Endothelial cell of umbilical vein (primary cell): ENCODE measurements around the gene CHD5. TPM values are rescaled to one million over a fixed set of nuclear protein-coding genes. Genes with fewer than 3 reads are reported as not detected.

Source experiments
- BruUV-seq: library from RNA; stranded (reverse); fragments of 400-500 nt; replicated peaks from 2 replicates; lab custom pipeline; 2021; lab: Mats Ljungman, UMichigan
- CTCF ChIA-PET: fragments of 300-600, 350-600 bp; sonication (Branson Sonifier 250); formaldehyde crosslinking; loops from one replicate; lab custom pipeline; 2021; ENCODE audit warnings: antibody characterized with exemption, inconsistent platforms; lab: Charles Lee
- POLR2A ChIA-PET: fragments of 300-600, 350-600 bp; sonication (Branson Sonifier 250); formaldehyde crosslinking; loops from one replicate; lab custom pipeline; 2021; ENCODE audit warnings: antibody characterized with exemption, inconsistent platforms; lab: Charles Lee
- DNase-seq: peaks from one replicate; pipeline ENCODE4 v3.0.0-alpha.2; 2011; ENCODE audit warnings: low read depth, low spot score
- FAIRE-seq: peaks from 2 replicates; lab custom pipeline; 2011; peaks lifted over from hg19 to GRCh38; lab: Jason Lieb, UNC
- H2AFZ ChIP-seq: 2 replicates; pipeline ENCODE4 v1.6.0; 2012; ENCODE audit warnings: low read depth, low read length, control low read depth, inconsistent platforms
- H3K27ac ChIP-seq: 2 replicates; pipeline ENCODE4 v1.5.1; 2011; ENCODE audit warnings: low read depth, mild to moderate bottlenecking, control low read depth, low read length, moderate library complexity; ENCODE audit not compliant: insufficient read depth
- H3K27me3 ChIP-seq, 2 experiments: 2 replicates each; pipeline versions ENCODE4 v1.6.0 to v1.6.1; 2011; ENCODE audit warnings: low read length in 2 of 2, mixed read lengths in 1 of 2; ENCODE audit not compliant: control insufficient read depth in 2 of 2, insufficient read depth in 2 of 2
- H3K36me3 ChIP-seq, 2 experiments: 2 replicates in 1 of 2; 3 replicates in 1 of 2; pipeline ENCODE4 v1.5.1; 2011; ENCODE audit warnings: low read length in 2 of 2, mild to moderate bottlenecking in 1 of 2, moderate library complexity in 1 of 2; ENCODE audit not compliant: control insufficient read depth in 2 of 2, insufficient read depth in 2 of 2; ENCODE audit errors: extremely low read depth in 1 of 2
- H3K4me1 ChIP-seq: 3 replicates; pipeline ENCODE4 v1.5.1; 2011; ENCODE audit warnings: mild to moderate bottlenecking, low read length; ENCODE audit not compliant: control insufficient read depth, insufficient read depth; ENCODE audit errors: extremely low read depth
- H3K4me2 ChIP-seq: 2 replicates; pipeline ENCODE4 v1.6.1; 2011; ENCODE audit warnings: low read length, control low read depth, mixed read lengths; ENCODE audit not compliant: insufficient read depth
- H3K4me3 ChIP-seq, 3 experiments: fragments of 200-600 bp in 1 of 3; sonication (generic), shearing (Covaris generic) in 1 of 3; replicated peaks in 1 of 3; 2 replicates each; pipeline ENCODE4 v1.5.1; 2011 to 2016; ENCODE audit warnings: control low read depth in 3 of 3, low read length in 3 of 3, mild to moderate bottlenecking in 2 of 3, inconsistent platforms in 1 of 3, low read depth in 1 of 3, moderate library complexity in 1 of 3; ENCODE audit not compliant: insufficient read depth in 1 of 3
- H3K79me2 ChIP-seq: 2 replicates; pipeline ENCODE4 v1.6.0; 2012; ENCODE audit warnings: low read length, inconsistent platforms; ENCODE audit not compliant: control insufficient read depth, insufficient read depth
- H3K9ac ChIP-seq: replicated peaks from 2 replicates; pipeline ENCODE3; 2011; ENCODE audit warnings: low read length, control low read depth; ENCODE audit not compliant: insufficient read depth; ENCODE audit errors: extremely low read depth
- H3K9me1 ChIP-seq: replicated peaks from 3 replicates; pipeline ENCODE4 v1.6.0; 2011; ENCODE audit warnings: mild to moderate bottlenecking, low read length; ENCODE audit not compliant: control insufficient read depth, insufficient read depth; ENCODE audit errors: extremely low read depth
- H3K9me3 ChIP-seq: replicated peaks from 2 replicates; pipeline ENCODE4 v1.5.1; 2012; ENCODE audit warnings: low read length, inconsistent platforms; ENCODE audit not compliant: control insufficient read depth, insufficient read depth
- H4K20me1 ChIP-seq: replicated peaks from 2 replicates; pipeline ENCODE3; 2011; ENCODE audit warnings: mild to moderate bottlenecking, low read length; ENCODE audit not compliant: control insufficient read depth, insufficient read depth; ENCODE audit errors: extremely low read depth
- EZH2 ChIP-seq: IDR thresholded peaks from 2 replicates; pipeline ENCODE4 v1.6.1; 2012; ENCODE audit warnings: borderline replicate concordance, low read depth, mild to moderate bottlenecking, moderate library complexity, low read length, inconsistent platforms; ENCODE audit not compliant: severe bottlenecking
- FOS ChIP-seq: IDR thresholded peaks from 2 replicates; pipeline ENCODE4 v1.6.1; 2011; ENCODE audit warnings: mild to moderate bottlenecking, low read length, moderate library complexity, borderline replicate concordance; ENCODE audit not compliant: insufficient read depth
- GATA2 ChIP-seq: IDR thresholded peaks from 2 replicates; pipeline ENCODE4 v1.7.0; 2011; ENCODE audit warnings: low read depth, mild to moderate bottlenecking, moderate library complexity, mixed read lengths, low read length; ENCODE audit not compliant: insufficient read length, insufficient read depth
- JUN ChIP-seq: IDR thresholded peaks from 2 replicates; pipeline ENCODE4 v1.6.1; 2011; ENCODE audit warnings: borderline replicate concordance, low read depth; ENCODE audit not compliant: insufficient read length, insufficient read depth
- MAX ChIP-seq: IDR thresholded peaks from 2 replicates; pipeline ENCODE4 v1.6.1; 2011; ENCODE audit not compliant: insufficient read depth, insufficient read length
- MYC ChIP-seq: IDR thresholded peaks from one replicate; pipeline ENCODE4 v1.6.1; 2011; ENCODE audit warnings: mild to moderate bottlenecking, low read depth, low read length
- POLR2A ChIP-seq: IDR thresholded peaks from 2 replicates; pipeline ENCODE4 v1.6.1; 2012; ENCODE audit warnings: low read depth, mild to moderate bottlenecking, control low read depth, low read length
- POLR2AphosphoS5 ChIP-seq: IDR thresholded peaks from 2 replicates; pipeline ENCODE4 v1.6.1; 2012; ENCODE audit warnings: low read depth, mild to moderate bottlenecking, control low read depth, low read length, moderate library complexity; ENCODE audit not compliant: insufficient read depth
- dilution Hi-C: fragments of 300-500 bp; cut with MboI; formaldehyde crosslinking; loops from one replicate; pipeline ENCODE4 v1.15.0; 2019; ENCODE audit warnings: low sequenced_read_pairs; ENCODE audit not compliant: extremely low pct_ligation_motif_present
- intact Hi-C: fragments of 100-400 bp; cut with micrococcal nuclease; formaldehyde crosslinking; loops from one replicate; pipeline ENCODE4 v1.10.0; 2022
- polyA plus RNA-seq, 4 experiments: library from polyadenylated mRNA; depleted of rRNA in 3 of 4; stranded (reverse) in 3 of 4; unstranded in 1 of 4; fragments of >200 nt; gene quantifications; 2 replicates each; pipeline versions ENCODE4 v1.2.1 to v1.2.3, GENCODE V29; 2011 to 2012; ENCODE audit warnings: missing spikeins in 1 of 4
- total RNA-seq: library from RNA; stranded (reverse); gene quantifications from 2 replicates; pipeline ENCODE4 v1.2.3, GENCODE V29; 2021
- TF ChIP-seq, protein P1 (sequence below), 2 donors: IDR thresholded peaks; 1 replicate in 1 of 2; 2 replicates in 1 of 2; pipeline ENCODE4 v1.5.1; 2011; ENCODE audit warnings: low read length in 2 of 2, mild to moderate bottlenecking in 2 of 2, moderate library complexity in 2 of 2, control low read depth in 1 of 2, inconsistent platforms in 1 of 2, low read depth in 1 of 2; ENCODE audit not compliant: insufficient read depth in 1 of 2; ENCODE audit errors: extremely low read depth in 1 of 2

The CHD5 gene
- total and polyA plus RNA-seq, 2 donors (not counting 3 experiments of a cell fraction or from before 2014, with no cell fraction given) = 0.04 to 0.11 TPM

GRCh38 chr1:6202256-6202655 lies 22.1 kb upstream of the CHD5 start:
- Histone ChIP-seq H3K4me2 (no peak overlapping the region), H3K9ac (no peak overlapping the region), H3K9me3 (no peaks in the 10 kb centered on the region), H3K9me1 (no peaks in the 10 kb centered on the region), H3K4me1 (peaks cover 32% of the 10 kb centered on the region), H3K79me2 (peaks cover 21% of the 10 kb centered on the region), H3K36me3 (no peaks in the 10 kb centered on the region), H3K4me3 (no peak overlapping the region), H3K27ac (no peak overlapping the region), H4K20me1 (no peaks in the 10 kb centered on the region), H3K27me3 (peaks cover 6 to 9% of the 10 kb centered on the region in 2 experiments), H2AFZ (no peak overlapping the region)
- dilution Hi-C loops (no loop called here), intact Hi-C loops (no loop called here)
- DNase-seq (no peak), FAIRE-seq (no peak)
- CTCF ChIA-PET = interaction anchor here (0.6 to 1.4 kb wide), 4 partner anchors 43 to 150 kb away, joined by 3 read pairs; no protein-coding TSS in a partner anchor
- POLR2A ChIA-PET = interaction anchor here (0.5 to 0.6 kb wide), 2 partner anchors 340 to 1606 kb away, joined by 4 to 5 read pairs; no protein-coding TSS in a partner anchor
- TF ChIP-seq POLR2AphosphoS5 (no peak), GATA2 (no peak), FOS (no peak), JUN (no peak), MAX (no peak), POLR2A (no peak), EZH2 (no peak), MYC (no peak)
- TF ChIP-seq, protein P1, sequence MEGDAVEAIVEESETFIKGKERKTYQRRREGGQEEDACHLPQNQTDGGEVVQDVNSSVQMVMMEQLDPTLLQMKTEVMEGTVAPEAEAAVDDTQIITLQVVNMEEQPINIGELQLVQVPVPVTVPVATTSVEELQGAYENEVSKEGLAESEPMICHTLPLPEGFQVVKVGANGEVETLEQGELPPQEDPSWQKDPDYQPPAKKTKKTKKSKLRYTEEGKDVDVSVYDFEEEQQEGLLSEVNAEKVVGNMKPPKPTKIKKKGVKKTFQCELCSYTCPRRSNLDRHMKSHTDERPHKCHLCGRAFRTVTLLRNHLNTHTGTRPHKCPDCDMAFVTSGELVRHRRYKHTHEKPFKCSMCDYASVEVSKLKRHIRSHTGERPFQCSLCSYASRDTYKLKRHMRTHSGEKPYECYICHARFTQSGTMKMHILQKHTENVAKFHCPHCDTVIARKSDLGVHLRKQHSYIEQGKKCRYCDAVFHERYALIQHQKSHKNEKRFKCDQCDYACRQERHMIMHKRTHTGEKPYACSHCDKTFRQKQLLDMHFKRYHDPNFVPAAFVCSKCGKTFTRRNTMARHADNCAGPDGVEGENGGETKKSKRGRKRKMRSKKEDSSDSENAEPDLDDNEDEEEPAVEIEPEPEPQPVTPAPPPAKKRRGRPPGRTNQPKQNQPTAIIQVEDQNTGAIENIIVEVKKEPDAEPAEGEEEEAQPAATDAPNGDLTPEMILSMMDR (IDR thresholded peaks at IDR 0.05; ENCODE audit: extremely low read depth in 1 of 2, insufficient read depth in 1 of 2, low read depth in 1 of 2, low read length in 2 of 2) = no peak
- BruUV-seq = no TSS peak
